Measurements from ENCODE around the gene KCNMB1. TPM values are rescaled to one million over a fixed set of nuclear protein-coding genes. Genes with fewer than 3 reads are reported as not detected.

KCNMB1 gene
- total RNA-seq, 6 experiments from 2014 or later: 0.10 to 0.27 (median 0.25) TPM; not detected in 1

GRCh38 chr5:170429014-170429413 is 39.8 kb upstream of the KCNMB1 start:
- TF ChIP-seq CTCF (IDR thresholded peaks at IDR 0.05): no peak
- TF ChIP-seq POLR2A (IDR thresholded peaks at IDR 0.05): no peak

GRCh38 chr5:170427672-170428236 is 38.6 kb upstream of the KCNMB1 start:
- H3K27me3 ChIP-seq: no peaks in the 10 kb centered on the region
- DNase-seq (no peak), ATAC-seq (no peak)
- no peaks in the 10 kb centered on the region for H3K9me3 ChIP-seq
- H3K4me3 ChIP-seq: no peak overlapping the region
- H3K4me1 ChIP-seq: no peaks in the 10 kb centered on the region
- WGBS (ENCODE audit: insufficient coverage, low coverage, low lambda C conversion rate, missing lambda C conversion rate): 30% methylated on average over 3 of the region's 4 CpGs
- no peak overlapping the region for H3K27ac ChIP-seq
- TF ChIP-seq CTCF (IDR thresholded peaks at IDR 0.05) (no peak), POLR2A (IDR thresholded peaks at IDR 0.05) (no peak)
- intact Hi-C loops (cut with DNase I): loop anchor here in 1 of 2 donors (10.0 kb wide), 1 partner anchor 323 kb away; the partner anchor contains the start of gene FOXI1
- H3K36me3 ChIP-seq: no peaks in the 10 kb centered on the region

More at GRCh38 chr5:170429014-170429413, 39.8 kb upstream of the KCNMB1 start:
- Histone ChIP-seq H3K4me1 (no peaks in the 10 kb centered on the region), H3K27ac (no peak overlapping the region), H3K36me3 (no peaks in the 10 kb centered on the region), H3K9me3 (no peaks in the 10 kb centered on the region), H3K27me3 (no peaks in the 10 kb centered on the region), H3K4me3 (no peak overlapping the region)
- 32% methylated on average over 3 of the region's 7 CpGs for WGBS (ENCODE audit: insufficient coverage, low coverage, low lambda C conversion rate, missing lambda C conversion rate)
- no peak for ATAC-seq
- DNase-seq: no peak
- intact Hi-C loops (cut with DNase I): loop anchor here in 1 of 2 donors (10.0 kb wide), 1 partner anchor 324 kb away; the partner anchor contains the start of gene FOXI1

GRCh38 chr5:170426786-170427185 is 37.6 kb upstream of the KCNMB1 start:
- H3K27me3 ChIP-seq: no peaks in the 10 kb centered on the region
- H3K4me1 ChIP-seq: no peaks in the 10 kb centered on the region
- H3K4me3 ChIP-seq: no peak overlapping the region
- no peak for TF ChIP-seq CTCF (IDR thresholded peaks at IDR 0.05)
- TF ChIP-seq POLR2A (IDR thresholded peaks at IDR 0.05): no peak
- no peaks in the 10 kb centered on the region for H3K9me3 ChIP-seq
- DNase-seq: no peak
- H3K27ac ChIP-seq: no peak overlapping the region
- ATAC-seq: no peak
- intact Hi-C loops (cut with DNase I): loop anchor here in 1 of 2 donors (10.0 kb wide), 1 partner anchor 322 kb away; the partner anchor contains the start of gene FOXI1
- 76% methylated on average over 5 of the region's 6 CpGs for WGBS (ENCODE audit: insufficient coverage, low coverage, low lambda C conversion rate, missing lambda C conversion rate)
- H3K36me3 ChIP-seq: no peaks in the 10 kb centered on the region

GRCh38 chr5:170426149-170426767 is 37.1 kb upstream of the KCNMB1 start:
- no peak overlapping the region for H3K4me3 ChIP-seq
- 30% methylated on average over 3 of the region's 3 CpGs for WGBS (ENCODE audit: insufficient coverage, low coverage, low lambda C conversion rate, missing lambda C conversion rate)
- no peak for ATAC-seq
- TF ChIP-seq CTCF (IDR thresholded peaks at IDR 0.05): no peak
- no peak for TF ChIP-seq POLR2A (IDR thresholded peaks at IDR 0.05)
- no peak for DNase-seq
- intact Hi-C loops (cut with DNase I): loop anchor here in 1 of 2 donors (10.0 kb wide), 1 partner anchor 321 kb away; the partner anchor contains the start of gene FOXI1
- H3K4me1 ChIP-seq: no peaks in the 10 kb centered on the region
- no peak overlapping the region for H3K27ac ChIP-seq
- no peaks in the 10 kb centered on the region for H3K9me3 ChIP-seq
- H3K27me3 ChIP-seq: no peaks in the 10 kb centered on the region
- no peaks in the 10 kb centered on the region for H3K36me3 ChIP-seq
